H1 (cell line): ENCODE results near the gene RHOH.

Experiments
- CTCF ChIP-seq, 3 experiments: IDR thresholded peaks; 1 replicate in 2 of 3; 2 replicates in 1 of 3; pipeline versions ENCODE4 v1.5.1 to v1.6.1; 2011; ENCODE audit warnings: low read length in 3 of 3, mild to moderate bottlenecking in 3 of 3, inconsistent platforms in 2 of 3, low read depth in 1 of 3, moderate library complexity in 1 of 3; ENCODE audit not compliant: insufficient read depth in 1 of 3; ENCODE audit errors: control extremely low read depth in 1 of 3
- EP300 ChIP-seq, 2 experiments: IDR thresholded peaks; 1 replicate in 1 of 2; 2 replicates in 1 of 2; pipeline ENCODE4 v1.6.1; 2011 to 2012; ENCODE audit warnings: low read depth in 2 of 2, low read length in 2 of 2, mild to moderate bottlenecking in 2 of 2, borderline replicate concordance in 1 of 2, inconsistent platforms in 1 of 2, moderate library complexity in 1 of 2
- GTF2F1 ChIP-seq: IDR thresholded peaks from 2 replicates; pipeline ENCODE4 v1.6.1; 2012; ENCODE audit warnings: low read depth, low read length, improper control_type of control experiment, borderline replicate concordance
- POLR2A ChIP-seq, 2 experiments: IDR thresholded peaks; 1 replicate in 1 of 2; 2 replicates in 1 of 2; pipeline ENCODE4 v1.6.1; 2011; ENCODE audit warnings: low read depth in 2 of 2, low read length in 2 of 2, mild to moderate bottlenecking in 2 of 2; ENCODE audit errors: control extremely low read depth in 1 of 2
- POLR2AphosphoS5 ChIP-seq: IDR thresholded peaks from 2 replicates; pipeline ENCODE4 v1.6.1; 2011; ENCODE audit warnings: low read depth, low read length
- TAF1 ChIP-seq: IDR thresholded peaks from 2 replicates; pipeline ENCODE4 v1.6.1; 2011; ENCODE audit warnings: mild to moderate bottlenecking, low read depth, low read length
- USF2 ChIP-seq: IDR thresholded peaks from 2 replicates; pipeline ENCODE4 v1.6.1; 2011; ENCODE audit warnings: low read length, improper control_type of control experiment
- ZNF274 ChIP-seq: IDR thresholded peaks from 2 replicates; pipeline ENCODE4 v1.7.0; 2012; ENCODE audit warnings: low read length, borderline replicate concordance; ENCODE audit errors: extremely low read depth

- TF ChIP-seq GTF2F1 (no peak), POLR2AphosphoS5 (no peak), CTCF (IDR thresholded peaks at IDR 0.05; ENCODE audit: control extremely low read depth in 1 of 3, insufficient read depth in 1 of 3, low read depth in 1 of 3, low read length in 3 of 3) (no peak), ZNF274 (no peak), USF2 (no peak), EP300 (IDR thresholded peaks at IDR 0.05; ENCODE audit: borderline replicate concordance in 1 of 2, low read depth in 2 of 2, low read length in 2 of 2) (no peak), POLR2A (IDR thresholded peaks at IDR 0.05; ENCODE audit: control extremely low read depth in 1 of 2, low read depth in 2 of 2, low read length in 2 of 2) (no peak), TAF1 (no peak)
Observed at GRCh38 chr4:40233227-40233626, 36.4 kb downstream of the RHOH start.
